Bronchus fibroblast of lung (primary cell): ENCODE measurements around the gene MSMB. TPM values are rescaled to one million over a fixed set of nuclear protein-coding genes. Genes with fewer than 3 reads are reported as not detected.

Source experiments
- total RNA-seq: library from RNA; depleted of rRNA; stranded (reverse); fragments of >200 nt; gene quantifications from 2 replicates; pipeline ENCODE4 v1.2.3, GENCODE V29; 2015

MSMB gene, protein sequence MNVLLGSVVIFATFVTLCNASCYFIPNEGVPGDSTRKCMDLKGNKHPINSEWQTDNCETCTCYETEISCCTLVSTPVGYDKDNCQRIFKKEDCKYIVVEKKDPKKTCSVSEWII
- total RNA-seq: not detected in 2 replicates

DNA sequence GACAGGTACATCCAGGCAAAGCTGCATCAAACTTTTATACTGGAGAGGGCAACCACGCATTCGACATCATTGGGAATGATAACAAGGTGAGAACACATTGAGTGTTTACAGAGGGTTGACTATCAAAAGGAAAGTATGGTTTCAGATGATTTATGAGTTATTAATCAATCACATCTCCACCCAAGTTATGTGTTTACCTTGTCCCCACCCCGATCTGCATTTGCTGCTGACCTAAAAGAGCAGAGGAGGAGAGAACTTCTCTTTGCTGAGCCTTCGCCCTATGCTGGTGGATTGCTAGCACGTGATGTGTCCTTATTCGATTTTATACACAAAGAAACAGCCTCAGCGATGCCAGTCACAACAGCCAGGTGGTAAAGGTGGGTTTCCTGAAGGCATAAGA is at the start of gene MSMB:
Gene MSMB (minus strand): TSS at position 9 of the 400 bp plus-strand sequence. CDS start 32 bp downstream, outside the sequence.

DNA sequence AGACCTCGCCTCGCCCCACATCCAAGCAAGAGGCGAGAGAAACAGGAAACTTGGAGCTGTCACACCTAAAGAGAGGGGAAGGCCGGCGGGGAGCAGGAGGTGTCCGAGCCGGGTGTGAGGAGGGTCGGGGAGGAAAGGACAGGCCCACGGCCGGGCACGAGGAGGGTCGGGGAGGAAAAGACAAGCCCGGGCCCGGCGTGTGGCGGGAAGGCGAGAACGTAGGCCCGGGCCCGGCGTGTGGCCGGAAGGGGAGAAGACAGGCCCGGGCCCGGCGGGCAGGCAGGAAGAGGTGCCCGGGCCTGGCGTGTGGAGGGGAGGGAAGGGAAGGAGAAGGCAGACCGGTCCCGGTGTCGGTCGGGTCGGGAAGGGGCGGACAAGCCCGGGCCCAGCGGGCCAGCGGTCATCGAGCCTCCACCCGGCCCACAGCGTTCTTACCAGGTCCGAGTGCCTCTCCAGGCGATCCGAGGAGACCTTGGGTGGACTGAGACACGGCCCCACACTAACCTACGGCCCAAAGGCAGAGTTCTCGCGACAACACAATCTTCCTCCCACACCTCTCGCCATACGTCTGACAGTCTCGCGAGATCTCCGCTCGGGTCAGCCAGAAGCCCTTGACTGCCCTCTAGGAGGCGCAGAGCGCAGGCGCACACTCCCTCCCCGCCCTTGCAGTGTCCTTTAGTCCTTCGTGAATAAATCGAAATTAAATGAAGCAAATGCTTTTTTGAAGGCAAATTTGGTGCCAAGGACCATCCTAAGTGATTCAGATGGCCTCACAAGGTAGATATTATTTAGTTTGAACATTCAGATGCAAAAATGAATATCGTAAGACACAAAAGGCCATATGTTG is 15.8 kb downstream of the MSMB start, which contains the start of gene NCOA4:
Gene NCOA4 (minus strand): TSS at position 533 of the 847 bp plus-strand sequence. CDS start 13,943 bp downstream, outside the sequence.

Other genes with a start within 250 kb of the MSMB start
- gene AGAP4, start 198.8 kb downstream of the MSMB start, total RNA-seq: 1.6 and 1.7 TPM in 2 replicates
- gene TIMM23, start 73.8 kb downstream of the MSMB start, total RNA-seq: 125 and 127 TPM in 2 replicates
- gene NCOA4, start 15.6 kb downstream of the MSMB start, total RNA-seq: 75.7 and 87.3 TPM in 2 replicates
- gene ANTXRL, start 240.7 kb upstream of the MSMB start, total RNA-seq: not detected in 2 replicates